Lower leg skin (tissue), 3 donors: ENCODE measurements around the gene GRIN1.

ENCODE experiments used
- POLR2A ChIP-seq, 2 donors: fragments of 450-650 bp; IDR thresholded peaks; one replicate each; pipeline ENCODE4 v1.6.1; 2016 to 2017; ENCODE audit warnings: antibody characterized with exemption in 2 of 2, mild to moderate bottlenecking in 1 of 2, moderate library complexity in 1 of 2
- TF ChIP-seq, protein P1 (sequence below), 3 donors: fragments of 450-650 bp; IDR thresholded peaks; one replicate each; pipeline ENCODE4 v1.5.1; 2016; ENCODE audit warnings: antibody characterized with exemption in 3 of 3, mild to moderate bottlenecking in 3 of 3, moderate library complexity in 2 of 3

DNA sequence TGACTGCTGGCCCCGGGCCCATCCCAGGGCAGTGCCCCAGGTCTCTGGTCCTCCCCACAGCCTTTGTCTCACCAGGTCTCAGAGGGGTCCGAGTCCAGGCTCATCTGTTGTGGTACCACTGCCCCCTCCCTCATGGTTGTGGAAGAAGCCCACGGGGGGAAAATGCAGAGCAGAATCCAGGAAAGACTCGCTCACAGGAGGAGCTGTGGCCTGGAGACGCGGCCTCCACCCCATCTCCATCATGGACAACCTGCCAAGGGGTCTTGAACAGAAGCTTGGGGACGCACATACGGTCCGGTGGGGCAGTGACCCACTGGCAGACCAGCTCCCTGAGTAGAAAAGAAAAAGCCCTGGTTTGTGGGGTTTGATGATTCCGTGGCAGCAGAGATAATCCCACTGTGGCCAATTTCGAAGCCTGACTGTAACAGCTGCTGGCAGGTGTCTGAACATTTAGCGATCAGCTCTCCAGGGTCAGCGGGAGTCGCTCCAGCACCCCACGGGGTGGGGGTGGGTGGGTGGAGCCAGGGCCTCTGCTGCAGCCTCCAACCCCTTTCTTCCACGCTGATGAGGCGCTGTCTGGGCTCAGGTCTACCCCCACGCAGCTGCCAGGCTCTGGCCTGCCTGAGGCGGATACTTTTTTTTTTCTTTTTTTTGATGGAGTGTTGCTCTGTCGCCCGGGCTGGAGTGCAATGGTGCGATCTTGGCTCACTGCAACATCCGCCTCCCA is 1.9 kb upstream of the GRIN1 start:
- TF ChIP-seq, protein P1, sequence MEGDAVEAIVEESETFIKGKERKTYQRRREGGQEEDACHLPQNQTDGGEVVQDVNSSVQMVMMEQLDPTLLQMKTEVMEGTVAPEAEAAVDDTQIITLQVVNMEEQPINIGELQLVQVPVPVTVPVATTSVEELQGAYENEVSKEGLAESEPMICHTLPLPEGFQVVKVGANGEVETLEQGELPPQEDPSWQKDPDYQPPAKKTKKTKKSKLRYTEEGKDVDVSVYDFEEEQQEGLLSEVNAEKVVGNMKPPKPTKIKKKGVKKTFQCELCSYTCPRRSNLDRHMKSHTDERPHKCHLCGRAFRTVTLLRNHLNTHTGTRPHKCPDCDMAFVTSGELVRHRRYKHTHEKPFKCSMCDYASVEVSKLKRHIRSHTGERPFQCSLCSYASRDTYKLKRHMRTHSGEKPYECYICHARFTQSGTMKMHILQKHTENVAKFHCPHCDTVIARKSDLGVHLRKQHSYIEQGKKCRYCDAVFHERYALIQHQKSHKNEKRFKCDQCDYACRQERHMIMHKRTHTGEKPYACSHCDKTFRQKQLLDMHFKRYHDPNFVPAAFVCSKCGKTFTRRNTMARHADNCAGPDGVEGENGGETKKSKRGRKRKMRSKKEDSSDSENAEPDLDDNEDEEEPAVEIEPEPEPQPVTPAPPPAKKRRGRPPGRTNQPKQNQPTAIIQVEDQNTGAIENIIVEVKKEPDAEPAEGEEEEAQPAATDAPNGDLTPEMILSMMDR (IDR thresholded peaks at IDR 0.05), result no peak
- no peak for TF ChIP-seq POLR2A (IDR thresholded peaks at IDR 0.05)
